HCT116 (cell line): ENCODE results near the gene ABR. TPM values are rescaled to one million over a fixed set of nuclear protein-coding genes. Genes with fewer than 3 reads are reported as not detected.

Source experiments
- ATAC-seq: fragments of 200-7000 bp; cut with Tn5 transposase; 2 replicates; pipeline ENCODE4 v1.9.1; 2020; ENCODE audit warnings: mild to moderate bottlenecking, moderate library complexity
- BruUV-seq: library from RNA; stranded (reverse); fragments of 400-500 nt; replicated peaks from 2 replicates; lab custom pipeline; 2021; lab: Mats Ljungman, UMichigan
- CTCF ChIA-PET: fragments of 300-600 bp; sonication (Branson Sonifier 250); formaldehyde crosslinking; loops from one replicate; lab custom pipeline; 2021; ENCODE audit warnings: antibody characterized with exemption; lab: Charles Lee
- POLR2A ChIA-PET: fragments of 300-600, 350-600 bp; sonication (Branson Sonifier 250); formaldehyde crosslinking; loops from one replicate; lab custom pipeline; 2021; ENCODE audit warnings: antibody characterized with exemption; lab: Charles Lee
- RAD21 ChIA-PET, 2 experiments: fragments of 300-600 bp; sonication (Branson Sonifier 250); formaldehyde crosslinking; loops; one replicate each; lab custom pipeline; 2023; ENCODE audit warnings: low total read pairs in 2 of 2; ENCODE audit not compliant: uncharacterized antibody in 2 of 2, unreplicated experiment in 2 of 2, low non-redundant PET in 1 of 2; lab: Charles Lee
- DNase-seq: peaks from one replicate; pipeline ENCODE4 v3.0.0-alpha.2; 2010; ENCODE audit warnings: low read depth, low spot score
- H2AFZ ChIP-seq: fragments of 200-600 bp; shearing (Covaris generic), sonication (generic); 2 replicates; pipeline ENCODE4 v1.6.1; 2017; ENCODE audit warnings: low read depth, mixed run types, mixed read lengths, antibody characterized with exemption, low read length; ENCODE audit not compliant: poor library complexity, severe bottlenecking
- H3K27ac ChIP-seq: 2 replicates; pipeline ENCODE4 v1.5.1; 2012; ENCODE audit warnings: low read depth, low read length
- H3K27me3 ChIP-seq: fragments of 200-600 bp; sonication (generic); 2 replicates; pipeline ENCODE4 v1.6.1; 2016; ENCODE audit warnings: mixed run types, low read length, mixed read lengths; ENCODE audit not compliant: insufficient read depth
- H3K36me3 ChIP-seq, 2 experiments: fragments of 200-500 bp in 1 of 2; fragments of 200-600 bp in 1 of 2; sonication (Bioruptor generic) in 1 of 2; sonication (generic) in 1 of 2; 2 replicates each; pipeline versions ENCODE4 v1.5.1 to v1.6.1; 2014 to 2016; ENCODE audit warnings: low read length in 2 of 2, inconsistent platforms in 1 of 2, mixed read lengths in 1 of 2, mixed run types in 1 of 2; ENCODE audit not compliant: insufficient read depth in 2 of 2, control insufficient read depth in 1 of 2
- H3K4me1 ChIP-seq, 2 experiments: fragments of 200-600 bp in 1 of 2; sonication (generic) in 1 of 2; 2 replicates each; pipeline versions ENCODE4 v1.5.1 to v1.6.1; 2012 to 2017; ENCODE audit warnings: low read length in 2 of 2, inconsistent platforms in 1 of 2, mild to moderate bottlenecking in 1 of 2, mixed read lengths in 1 of 2, mixed run types in 1 of 2, moderate library complexity in 1 of 2; ENCODE audit not compliant: insufficient read depth in 2 of 2, control insufficient read depth in 1 of 2
- H3K4me2 ChIP-seq: fragments of 200-600 bp; sonication (generic); 2 replicates; pipeline ENCODE4 v1.6.1; 2017; ENCODE audit warnings: mixed run types, low read length, mixed read lengths
- H3K4me3 ChIP-seq, 2 experiments: fragments of 200-600 bp in 1 of 2; sonication (generic) in 1 of 2; replicated peaks in 1 of 2; 2 replicates each; pipeline ENCODE4 v1.5.1; 2011 to 2016; ENCODE audit warnings: low read length in 2 of 2, control low read depth in 1 of 2, low read depth in 1 of 2, mild to moderate bottlenecking in 1 of 2, mixed read lengths in 1 of 2, mixed run types in 1 of 2
- H3K79me2 ChIP-seq: fragments of 200-600 bp; sonication (generic); 2 replicates; pipeline ENCODE4 v1.6.1; 2017; ENCODE audit warnings: mild to moderate bottlenecking, mixed run types, low read length, moderate library complexity, mixed read lengths; ENCODE audit not compliant: insufficient read depth
- H3K9ac ChIP-seq: fragments of 200-600 bp; sonication (generic); 2 replicates; pipeline ENCODE4 v1.6.1; 2016; ENCODE audit warnings: low read length, mixed read lengths
- H3K9me2 ChIP-seq: fragments of 200-600 bp; sonication (generic), shearing (Covaris generic); 2 replicates; pipeline ENCODE4 v1.6.1; 2017; ENCODE audit warnings: mixed run types, mild to moderate bottlenecking, moderate library complexity; ENCODE audit not compliant: insufficient read depth
- H3K9me3 ChIP-seq, 2 experiments: fragments of 200-500 bp in 1 of 2; fragments of 200-600 bp in 1 of 2; sonication (Bioruptor generic) in 1 of 2; sonication (generic) in 1 of 2; 2 replicates each; pipeline ENCODE4 v1.6.1; 2014 to 2017; ENCODE audit warnings: low read length in 2 of 2, mixed read lengths in 2 of 2, inconsistent platforms in 1 of 2, low read depth in 1 of 2, mild to moderate bottlenecking in 1 of 2, mixed run types in 1 of 2, moderate library complexity in 1 of 2; ENCODE audit not compliant: control insufficient read depth in 1 of 2, insufficient read depth in 1 of 2
- H4K20me1 ChIP-seq: fragments of 200-600 bp; sonication (generic), shearing (Covaris generic); 2 replicates; pipeline ENCODE4 v1.6.1; 2017; ENCODE audit warnings: mixed run types, mild to moderate bottlenecking, moderate library complexity; ENCODE audit not compliant: insufficient read depth
- JUND ChIP-seq: IDR thresholded peaks from 2 replicates; pipeline ENCODE4 v1.6.1; 2012
- MAX ChIP-seq: IDR thresholded peaks from 2 replicates; pipeline ENCODE4 v1.6.1; 2012
- POLR2AphosphoS5 ChIP-seq: IDR thresholded peaks from 2 replicates; pipeline ENCODE4 v1.6.1; 2011; ENCODE audit warnings: mild to moderate bottlenecking, low read depth, low read length, moderate library complexity
- REST ChIP-seq: IDR thresholded peaks from 2 replicates; pipeline ENCODE4 v1.6.1; 2012; ENCODE audit warnings: low read depth
- SIN3A ChIP-seq: IDR thresholded peaks from 2 replicates; pipeline ENCODE4 v1.6.1; 2012; ENCODE audit warnings: low read depth
- ZFX ChIP-seq: fragments of 450-650 bp; IDR thresholded peaks from 2 replicates; pipeline ENCODE4 v1.6.1; 2017
- ZNF274 ChIP-seq: fragments of 200-500 bp; sonication (Bioruptor generic); IDR thresholded peaks from 2 replicates; pipeline ENCODE4 v1.6.1; 2014; ENCODE audit warnings: mild to moderate bottlenecking, low read depth, low read length, inconsistent platforms
- intact Hi-C: fragments of 100-400 bp; cut with micrococcal nuclease; formaldehyde crosslinking; loops from 2 replicates; pipeline ENCODE4 v1.10.0; 2022
- total RNA-seq: library from RNA; stranded (reverse); gene quantifications from one replicate; pipeline ENCODE4 v1.2.1, GENCODE V29; 2021; ENCODE audit not compliant: unreplicated experiment

The ABR gene
- total RNA-seq, 1 experiment from 2014 or later: 58.5 TPM

DNA sequence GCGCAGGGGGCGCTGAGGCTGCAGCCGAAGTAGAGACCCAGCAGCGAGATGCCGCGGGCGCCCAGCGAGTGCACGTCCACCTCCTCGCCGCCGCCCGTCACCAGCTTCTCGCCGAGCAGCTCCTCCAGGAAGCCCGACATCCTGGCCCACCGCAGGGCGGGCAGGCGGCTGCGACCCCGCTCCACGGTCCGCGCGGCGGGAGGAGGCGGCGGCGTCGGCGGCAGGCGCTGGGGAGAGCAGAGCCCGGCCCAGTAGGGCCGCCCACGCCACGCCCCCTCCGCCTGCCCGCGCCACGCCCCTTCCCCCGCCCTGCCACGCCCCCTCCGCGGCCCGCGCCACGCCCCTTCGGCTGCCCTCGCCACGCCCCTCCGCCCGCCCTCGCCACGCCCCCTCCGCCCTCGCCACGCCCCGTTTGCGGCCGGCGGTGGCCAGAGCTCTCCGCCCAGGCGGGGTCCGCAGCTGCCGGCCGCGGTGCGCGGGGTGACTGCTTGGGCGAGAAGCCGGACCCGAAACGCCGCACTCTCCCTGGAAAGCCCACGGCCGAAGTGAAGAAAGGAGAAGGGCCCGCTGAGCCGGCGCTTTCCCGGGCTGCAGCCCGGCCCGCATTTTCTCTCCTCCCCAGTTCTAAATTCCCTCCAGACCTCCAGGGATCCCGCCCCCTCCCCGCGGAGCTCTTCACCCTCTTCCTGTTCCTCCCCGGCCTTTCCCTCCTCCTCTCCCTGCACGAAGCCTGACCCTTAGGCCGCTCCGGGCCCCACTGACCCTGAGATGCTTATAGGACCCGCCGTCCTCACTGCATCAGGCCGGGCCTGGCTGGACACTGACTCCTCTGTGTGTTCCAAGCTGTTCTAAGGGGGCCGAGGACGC is 200.0 kb downstream of the ABR start, which contains the start of gene NXN (continued):
- TF ChIP-seq REST (no peak), MAX (no peak), SIN3A (no peak)

DNA sequence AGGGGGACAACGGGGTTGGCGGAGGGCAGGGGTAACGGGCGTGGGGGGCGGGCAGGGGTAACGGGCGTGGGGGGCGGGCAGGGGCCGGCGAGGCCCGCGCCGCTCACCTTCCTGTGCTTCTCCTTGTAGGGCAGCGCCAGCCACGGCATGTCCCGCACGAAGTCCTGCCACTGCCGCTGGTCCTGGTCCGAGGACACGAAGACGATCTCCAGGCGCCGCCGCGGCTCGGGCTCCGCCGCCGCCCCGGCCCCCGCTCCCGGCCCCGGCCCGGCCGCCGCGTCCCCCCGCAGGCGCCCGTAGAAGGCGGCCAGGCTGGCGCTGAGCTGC is 200.6 kb downstream of the ABR start:
- no peaks in the 10 kb centered on the region for H3K9me3 ChIP-seq
- peak overlapping the region; percentile 63; the same call in 1 of the 2 replicates for H3K4me2 ChIP-seq
- ATAC-seq: peak; percentile 41
- peak overlapping the region; percentile 75; the same call in 1 of the 2 replicates for H3K27ac ChIP-seq
- RAD21 ChIA-PET: interaction anchor here (0.7 to 2.5 kb wide), 4 partner anchors 41 to 137 kb away, joined by 3 to 10 read pairs (median 6); no protein-coding TSS in a partner anchor
- POLR2A ChIA-PET: interaction anchor here (1.0 to 1.9 kb wide), 4 partner anchors 17 to 182 kb away, joined by 3 to 7 read pairs (median 3); partner anchors contain the start of gene TIMM22
- no peak for TF ChIP-seq ZFX
- no peak for TF ChIP-seq POLR2AphosphoS5
- TF ChIP-seq JUND: no peak
- TF ChIP-seq ZNF274: no peak
- TF ChIP-seq, all 23 proteins: peak for 0
- Histone ChIP-seq H3K27me3 (no peaks in the 10 kb centered on the region), H3K9ac (peak overlapping the region; percentile 62), H3K79me2 (peaks cover 47% of the 10 kb centered on the region), H3K36me3 (no peaks in the 10 kb centered on the region), H2AFZ (no peak overlapping the region), H3K4me3 (peak overlapping the region; percentile 62 to 66), H4K20me1 (no peaks in the 10 kb centered on the region; the same call in 1 of the 2 replicates), H3K4me1 (peaks cover 21 to 55% of the 10 kb centered on the region in 2 experiments), H3K9me2 (no peaks in the 10 kb centered on the region)
- intact Hi-C loops: loop anchor here (1.0 kb wide), 1 partner anchor 100 kb away; no protein-coding TSS in a partner anchor
- CTCF ChIA-PET: interaction anchor here (0.9 to 3.9 kb wide), 6 partner anchors 18 to 567 kb away, joined by 3 to 87 read pairs (median 24); partner anchors contain the start of gene TIMM22
- no peak for DNase-seq
- no TSS peak for BruUV-seq
